HG03469 (cell line): ENCODE results near the gene PKP3.
"Not testable (repeated sequence)": the region's sequence is repeated elsewhere in the genome, so short reads cannot be mapped to it uniquely, and the experiment has no call there.

Experiments
- ATAC-seq: cut with Tn5 transposase; IDR thresholded peaks from one replicate; pipeline ENCODE4 v1.9.1; 2021; ENCODE audit warnings: mild to moderate bottlenecking, moderate library complexity, moderate number of reproducible peaks; ENCODE audit not compliant: unreplicated experiment

Gene PKP3

DNA sequence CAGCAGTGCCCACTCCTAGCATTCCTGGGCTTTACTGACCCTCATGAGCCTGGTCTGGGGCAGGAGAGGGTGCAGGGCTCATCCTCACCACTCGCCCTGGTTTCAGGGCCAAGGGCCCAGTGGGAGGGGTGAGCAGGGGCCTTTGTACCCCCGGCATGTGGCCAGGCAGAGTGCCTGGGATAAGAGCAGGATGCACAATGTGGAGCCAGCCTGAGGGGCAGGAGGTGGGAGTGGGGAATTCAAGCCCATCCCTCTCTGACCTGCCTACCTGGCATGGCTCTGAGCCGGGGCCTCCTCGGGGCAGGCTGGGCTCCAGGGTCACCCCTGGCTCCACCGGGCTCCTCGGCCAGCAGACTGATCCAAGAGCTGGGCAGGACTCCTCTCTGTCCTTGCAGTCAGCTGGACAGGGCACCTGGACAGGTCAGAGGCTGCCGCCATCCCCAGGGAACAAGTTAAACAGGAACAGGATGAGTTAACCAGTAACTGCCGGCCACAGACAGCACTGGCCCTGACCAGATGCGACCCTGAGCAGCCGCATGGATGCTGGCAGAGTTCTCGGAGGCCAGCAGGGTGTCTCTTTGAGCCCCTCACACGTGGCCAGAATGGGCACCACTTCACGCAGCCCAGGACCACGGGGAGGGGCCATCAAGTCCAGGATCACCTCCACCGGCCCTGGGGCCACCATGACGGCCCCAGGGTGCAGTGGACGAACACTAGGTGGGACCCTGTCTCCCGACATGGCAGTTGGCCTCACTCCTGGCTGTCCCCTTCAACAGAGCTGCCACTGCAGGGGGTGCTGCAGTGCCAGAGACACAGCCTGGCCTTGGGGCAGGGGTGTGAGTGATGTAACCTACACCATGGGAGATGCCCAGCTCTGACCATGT, 15.8 kb downstream of the PKP3 start:
- ATAC-seq: no peak

DNA sequence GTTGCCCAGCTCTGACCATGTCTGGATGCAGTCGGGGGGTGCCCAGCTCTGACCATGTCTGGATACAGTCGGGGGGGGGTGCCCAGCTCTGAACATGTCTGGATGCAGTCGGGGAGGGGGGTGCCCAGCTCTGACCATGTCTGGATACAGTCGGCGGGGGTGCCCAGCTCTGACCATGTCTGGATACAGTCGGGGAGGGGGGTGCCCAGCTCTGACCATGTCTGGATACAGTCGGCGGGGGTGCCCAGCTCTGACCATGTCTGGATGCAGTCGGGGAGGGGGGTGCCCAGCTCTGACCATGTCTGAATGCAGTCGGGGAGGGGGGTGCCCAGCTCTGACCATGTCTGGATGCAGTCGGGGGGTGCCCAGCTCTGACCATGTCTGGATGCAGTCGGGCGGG, 16.7 kb downstream of the PKP3 start:
- not testable (repeated sequence) for ATAC-seq

DNA sequence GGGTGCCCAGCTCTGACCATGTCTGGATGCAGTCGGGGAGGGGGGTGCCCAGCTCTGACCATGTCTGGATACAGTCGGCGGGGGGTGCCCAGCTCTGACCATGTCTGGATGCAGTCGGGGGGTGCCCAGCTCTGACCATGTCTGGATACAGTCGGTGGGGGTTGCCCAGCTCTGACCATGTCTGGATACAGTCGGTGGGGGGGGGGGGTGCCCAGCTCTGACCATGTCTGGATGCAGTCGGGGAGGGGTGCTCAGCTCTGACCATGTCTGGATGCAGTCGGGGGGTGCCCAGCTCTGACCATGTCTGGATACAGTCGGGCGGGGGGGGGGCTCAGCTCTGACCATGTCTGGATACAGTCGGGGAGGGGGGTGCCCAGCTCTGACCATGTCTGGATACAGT, 17.5 kb downstream of the PKP3 start:
- ATAC-seq: not testable (repeated sequence)

DNA sequence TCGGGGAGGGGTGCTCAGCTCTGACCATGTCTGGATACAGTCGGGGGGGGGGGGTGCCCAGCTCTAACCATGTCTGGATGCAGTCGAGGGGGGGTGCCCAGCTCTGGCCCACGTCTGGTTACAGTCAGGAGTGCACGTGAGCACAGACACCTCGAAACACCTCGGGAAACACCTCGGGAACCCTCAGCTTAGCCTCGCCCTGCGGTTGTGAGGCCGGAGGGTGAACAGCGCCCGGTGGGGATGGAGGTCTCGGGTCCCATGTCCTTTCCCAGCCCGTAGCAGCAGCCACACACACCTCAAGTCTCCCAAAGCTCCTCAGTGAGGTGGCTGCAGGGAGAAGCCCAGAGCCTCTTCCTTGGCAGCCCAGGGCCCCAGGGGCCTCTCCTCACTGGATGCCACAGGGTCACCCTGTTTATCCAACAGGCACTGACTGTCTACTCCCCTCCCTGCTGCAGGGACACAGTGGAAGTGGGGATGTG, 18.7 kb downstream of the PKP3 start:
- ATAC-seq: no peak

DNA sequence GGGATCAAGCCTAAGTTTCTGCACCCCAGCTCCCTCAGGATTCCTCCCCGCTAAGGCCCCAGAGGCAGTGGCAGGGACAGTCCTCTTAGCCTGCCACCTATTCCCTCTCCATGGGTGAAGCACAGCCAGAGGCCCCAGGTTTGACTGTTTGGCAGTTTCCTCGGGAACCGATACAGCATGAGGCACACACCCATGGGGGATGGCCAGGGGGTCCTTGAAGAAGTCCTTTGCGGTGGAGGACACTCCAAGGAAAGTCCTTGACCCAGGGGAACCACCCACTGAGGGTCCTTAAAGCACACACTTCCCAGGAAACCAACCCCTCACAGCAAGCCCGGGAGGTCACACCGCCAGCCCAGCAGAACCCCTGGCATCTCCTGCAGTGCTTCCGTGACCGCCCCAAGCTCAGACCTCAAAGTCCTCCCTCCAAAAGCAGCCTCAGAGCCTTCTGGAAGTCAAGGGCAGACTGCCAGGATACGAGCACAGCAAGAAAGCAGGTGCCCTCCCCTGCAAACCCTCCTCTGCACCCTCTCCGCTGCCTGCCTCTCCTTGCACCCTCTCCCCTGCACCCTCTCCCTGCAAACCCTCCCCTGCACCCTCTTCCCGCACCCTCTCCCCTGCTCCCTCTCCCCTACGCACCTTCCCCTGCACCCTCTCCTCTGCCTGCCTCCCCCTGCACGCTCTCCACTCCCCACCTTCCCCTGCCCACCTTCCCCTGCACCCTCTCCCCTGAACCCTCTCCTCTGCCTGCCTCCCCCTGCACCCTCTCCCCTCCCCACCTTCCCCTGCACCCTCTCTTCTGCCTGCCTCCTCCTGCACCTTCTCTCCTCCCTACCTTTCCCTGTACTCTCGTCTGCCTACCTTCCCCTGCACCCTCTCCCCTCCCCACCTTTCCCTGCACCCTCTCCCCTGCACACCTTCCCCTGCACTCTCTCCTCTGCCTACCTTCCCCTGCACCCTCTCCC, 19.4 kb downstream of the PKP3 start:
- no peak for ATAC-seq

DNA sequence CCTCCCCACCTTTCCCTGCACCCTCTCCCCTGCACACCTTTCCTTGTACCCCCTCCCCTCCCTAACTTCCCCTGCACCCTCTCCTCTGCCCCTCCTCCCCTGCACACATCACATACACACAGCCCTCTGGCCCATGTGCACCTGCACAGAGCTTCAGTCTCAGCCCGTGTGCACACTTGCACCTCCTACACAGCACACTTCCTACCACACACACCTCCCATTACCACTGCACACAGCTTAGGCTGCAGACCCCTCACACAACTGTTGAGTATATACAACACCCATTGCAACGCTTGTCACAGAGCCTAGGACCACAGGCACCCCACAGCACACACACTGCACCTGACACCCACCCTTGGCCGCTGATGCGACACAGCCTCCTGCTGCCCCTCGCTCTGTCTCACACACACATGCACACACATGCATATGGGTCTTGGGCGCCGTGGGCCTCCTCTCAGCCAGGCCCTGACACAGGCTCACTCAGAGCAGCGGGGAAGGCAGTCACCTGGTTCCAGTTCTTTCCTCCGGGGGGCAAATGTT, 20.4 kb downstream of the PKP3 start:
- no peak for ATAC-seq

DNA sequence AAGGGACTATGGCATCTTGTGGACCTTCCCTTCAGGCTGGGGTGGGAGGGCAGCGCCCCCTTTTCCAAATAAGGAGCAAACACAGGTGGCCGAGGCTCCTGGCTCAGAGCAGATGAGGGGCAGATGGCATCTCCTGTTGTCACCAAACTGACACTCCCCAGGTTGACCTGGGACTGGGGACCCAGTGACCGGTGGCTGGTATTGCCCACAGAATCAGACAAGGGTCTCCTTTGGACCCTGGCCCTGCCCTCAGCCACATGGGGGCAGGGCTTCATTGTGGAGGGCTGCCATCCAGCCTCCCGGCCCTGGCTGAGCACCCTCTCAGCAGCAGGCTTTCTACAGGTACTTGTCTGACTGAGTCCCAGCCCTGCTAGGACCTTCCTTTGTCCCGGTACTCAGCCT, 21.6 kb downstream of the PKP3 start:
- ATAC-seq: no peak

DNA sequence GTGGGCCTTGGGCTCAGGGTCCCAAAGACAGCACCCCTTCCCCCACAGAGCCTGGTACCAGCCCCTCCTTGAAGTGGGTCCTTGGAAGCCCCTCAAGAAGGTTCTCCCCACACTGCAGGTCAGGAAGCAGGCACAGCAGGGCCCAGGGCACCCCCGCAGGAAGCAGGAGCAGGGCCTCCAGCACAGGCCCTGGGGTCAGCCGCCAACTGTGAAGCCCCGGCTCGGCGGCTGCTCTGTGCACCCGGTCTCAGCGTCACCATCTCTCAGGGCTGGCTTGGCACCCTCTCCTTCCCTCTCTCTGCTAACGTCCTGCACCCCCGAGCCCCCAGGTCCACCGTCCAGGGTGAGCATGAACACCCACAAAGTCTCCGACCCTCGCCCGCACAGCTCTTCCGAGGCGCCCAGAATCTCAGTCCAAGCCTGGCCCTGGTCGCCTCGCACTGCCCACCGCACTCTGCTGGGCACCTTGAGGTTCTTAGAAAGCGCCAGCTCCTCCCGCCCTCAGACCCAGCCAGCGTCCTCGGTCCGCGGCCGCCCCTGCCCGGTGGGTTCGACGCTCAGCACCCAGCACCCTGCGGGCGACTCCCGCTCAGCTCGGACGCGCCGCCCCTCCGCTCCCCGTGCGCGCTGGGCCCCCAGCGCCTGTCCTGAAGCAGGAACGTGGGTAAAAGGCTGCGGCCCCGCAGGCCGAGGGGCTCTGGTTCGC, 22.2 kb downstream of the PKP3 start:
- no peak for ATAC-seq

DNA sequence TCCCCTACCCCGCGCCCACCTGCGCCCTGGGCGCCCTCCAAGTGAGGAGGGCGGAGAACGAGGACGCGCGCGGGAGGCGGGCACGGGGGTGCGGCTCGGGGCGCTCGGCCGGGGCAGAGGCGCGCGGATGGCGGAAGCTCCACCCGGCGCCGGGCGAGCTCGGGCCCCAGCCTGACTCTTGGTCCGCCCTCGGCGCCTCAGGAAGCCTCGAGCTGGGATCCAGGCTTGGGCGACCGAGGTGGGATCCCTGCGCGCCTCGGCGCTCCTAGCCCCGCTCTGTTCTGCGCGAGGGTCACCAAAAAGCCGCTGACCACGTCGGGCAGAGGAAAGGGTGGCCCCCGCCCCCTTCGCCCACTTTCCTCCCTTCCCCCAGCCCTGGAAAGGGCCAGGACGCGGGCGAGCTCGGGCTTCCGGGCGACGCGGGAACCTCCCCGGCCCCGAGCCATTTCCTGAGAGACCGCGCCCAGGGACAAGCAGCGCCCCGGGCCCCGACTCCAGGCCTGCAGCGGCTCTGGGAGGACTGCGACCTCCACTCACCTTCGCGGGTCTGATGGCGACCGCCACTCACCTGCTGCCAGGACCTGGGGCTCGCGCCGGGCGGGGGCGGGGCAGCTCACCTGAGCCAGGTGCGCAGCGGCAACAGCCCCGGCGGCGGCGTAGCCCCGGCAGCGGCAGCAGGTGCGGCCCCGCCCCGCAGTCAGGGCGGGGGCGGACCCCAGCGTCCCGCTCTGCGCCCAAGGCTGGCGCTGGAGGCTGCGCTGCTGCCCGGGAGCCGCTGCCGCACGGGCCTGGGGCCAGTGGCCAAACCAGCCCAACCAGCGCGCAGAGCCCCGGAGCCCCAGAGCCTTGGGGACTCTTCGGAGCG, 23.0 kb downstream of the PKP3 start:
- ATAC-seq: no peak

DNA sequence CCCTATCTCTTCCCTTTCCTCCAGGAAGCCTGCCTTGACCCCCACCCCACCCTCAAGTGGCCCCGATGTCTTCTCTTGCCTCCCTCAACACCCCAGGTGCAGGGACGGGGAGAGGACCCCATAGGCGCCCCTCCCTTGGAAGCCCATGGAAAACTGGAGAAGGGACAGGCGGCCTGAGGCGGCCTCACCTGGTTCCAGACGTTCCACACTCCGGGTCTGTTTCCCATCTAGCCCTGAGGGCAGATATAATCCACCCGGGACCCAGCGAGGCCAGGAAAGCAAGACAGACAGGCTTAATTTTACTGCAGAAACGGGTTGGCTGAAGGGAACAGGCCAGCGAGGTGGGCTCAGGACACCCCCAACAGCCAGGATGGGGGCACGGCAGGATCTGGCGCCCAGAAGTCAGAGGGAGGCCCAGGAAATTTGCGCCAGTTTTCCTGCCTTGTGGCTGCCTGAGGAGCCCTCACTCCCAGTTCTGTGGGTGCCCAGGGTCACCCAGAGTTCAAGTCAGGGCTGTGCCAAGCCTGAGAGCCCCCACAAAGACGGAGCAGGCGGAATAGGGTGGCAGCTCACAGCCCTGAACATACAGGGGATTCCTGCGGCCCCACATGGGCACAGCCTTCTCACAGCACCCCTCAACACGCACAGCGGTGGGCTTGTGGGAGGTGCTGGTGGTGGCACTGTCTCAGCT, 23.8 kb downstream of the PKP3 start:
- no peak for ATAC-seq

DNA sequence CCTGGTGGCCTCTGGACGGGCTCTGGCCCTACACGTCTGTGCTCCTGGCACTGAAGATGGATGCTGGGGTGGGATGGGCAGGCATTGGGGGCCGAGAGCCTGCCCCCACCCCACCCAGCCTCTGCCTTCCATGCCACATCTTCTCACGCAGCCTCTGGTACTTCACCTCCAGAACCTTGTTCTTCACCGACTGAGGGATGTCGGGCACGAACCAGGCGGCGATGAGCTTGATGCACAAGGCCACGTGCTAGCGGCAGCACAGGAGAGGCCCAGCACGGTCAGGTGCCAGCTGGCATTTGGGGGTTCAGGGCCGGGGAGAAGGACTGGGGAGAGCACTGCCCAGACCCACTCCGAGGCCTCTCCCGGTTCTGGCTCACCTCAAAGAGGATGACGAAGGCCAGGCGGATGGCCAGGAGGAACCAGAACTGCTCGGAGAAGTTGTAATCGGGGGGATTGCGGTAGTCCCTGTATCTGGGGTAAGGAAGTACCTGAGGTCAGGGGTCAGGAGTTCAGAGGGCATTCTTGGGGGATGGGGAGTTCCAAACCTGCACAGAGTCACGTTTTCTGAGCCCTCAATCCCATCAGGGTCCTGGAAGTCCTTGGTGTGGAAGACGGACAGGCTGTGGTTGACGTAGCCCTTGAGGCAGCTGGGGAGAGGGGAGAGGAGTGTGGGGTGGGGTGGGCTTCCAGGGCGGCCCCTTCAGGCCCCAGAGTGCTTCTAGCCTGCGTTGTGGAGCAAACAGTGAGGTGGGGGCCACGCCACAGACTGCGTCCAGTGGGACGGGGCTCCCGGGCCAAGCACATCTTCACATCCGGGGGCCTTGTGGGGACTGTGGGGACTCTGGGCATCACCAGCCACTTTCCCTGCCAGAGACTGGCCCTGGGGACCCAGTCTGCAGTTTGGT, 24.6 kb downstream of the PKP3 start:
- no peak for ATAC-seq

DNA sequence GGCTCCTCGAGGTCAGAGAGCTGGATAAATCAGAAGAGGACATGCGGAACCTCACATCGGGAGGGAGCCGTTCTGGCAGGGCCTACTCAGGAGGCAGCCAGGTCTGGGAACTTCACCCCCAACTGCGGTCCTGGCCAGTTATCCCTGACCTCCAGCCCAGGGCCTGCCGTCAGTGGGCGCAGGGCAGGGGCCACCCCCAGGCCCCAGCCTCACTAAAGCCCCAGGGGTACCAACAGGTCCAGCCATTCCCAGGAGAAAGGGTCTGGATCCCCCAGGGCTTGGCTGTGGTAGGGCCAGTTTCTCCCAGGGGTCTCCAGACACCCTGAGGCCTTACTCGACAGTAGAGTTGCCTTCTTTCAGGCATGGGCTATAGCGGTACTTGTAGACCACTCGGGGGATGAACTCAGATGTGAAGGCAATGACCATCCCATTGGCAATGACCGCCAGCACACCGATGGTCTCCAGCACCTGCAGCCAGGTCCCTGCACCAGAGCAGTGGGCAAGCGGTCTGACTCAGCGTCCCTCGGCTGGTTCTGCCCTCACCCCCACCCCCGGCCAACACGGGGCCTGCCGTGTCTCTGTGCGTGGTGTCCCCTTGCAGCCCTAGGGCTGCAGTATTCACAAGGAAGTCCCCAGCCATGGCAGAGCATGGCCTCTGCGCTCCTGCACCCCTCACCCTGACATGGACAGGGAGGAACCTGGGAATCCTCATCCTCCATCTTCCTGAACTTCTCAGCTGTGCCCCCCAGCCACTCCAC, 25.4 kb downstream of the PKP3 start:
- no peak for ATAC-seq

DNA sequence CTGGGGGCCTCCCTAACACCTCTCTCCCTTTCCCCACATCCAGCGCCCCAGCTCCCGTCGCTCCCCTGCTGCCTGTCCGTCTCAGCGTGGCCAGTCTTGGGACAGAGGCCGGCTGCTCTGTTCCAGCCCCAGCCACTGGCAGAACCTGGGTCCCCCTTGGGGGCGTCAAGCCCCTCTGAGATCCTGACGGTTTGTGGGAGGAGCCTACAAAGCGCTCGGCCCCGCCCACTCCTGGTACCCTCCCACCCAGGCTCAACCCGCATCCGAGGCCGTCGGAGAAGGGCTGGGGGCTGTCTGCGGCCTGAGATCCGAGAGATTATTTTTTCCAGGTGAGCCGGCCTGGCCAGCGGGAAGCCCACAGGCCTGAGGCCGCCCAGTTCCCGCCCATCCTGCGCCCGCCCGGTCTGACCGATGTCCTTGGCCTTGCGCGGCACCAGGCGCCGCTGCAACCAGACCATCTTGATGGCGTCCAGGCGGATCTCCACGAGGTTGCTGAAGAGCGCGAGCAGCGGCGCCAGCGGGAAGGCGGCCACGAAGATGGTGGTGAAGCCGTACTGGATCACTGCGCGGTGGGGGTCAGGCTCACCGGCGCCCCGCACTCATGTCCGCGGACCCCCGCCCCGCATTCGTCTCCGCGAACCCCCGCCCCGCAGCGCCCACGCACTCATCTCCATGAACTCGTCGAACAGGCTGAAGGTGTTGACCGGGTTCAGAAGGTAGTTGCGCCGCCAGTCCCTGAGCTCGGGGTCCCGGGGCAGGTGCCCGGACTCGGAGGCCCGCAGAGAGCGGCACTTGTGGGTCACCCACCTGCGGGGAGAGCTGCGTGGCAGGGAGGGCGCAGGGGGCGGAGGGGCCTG, 26.3 kb downstream of the PKP3 start:
- no peak for ATAC-seq

DNA sequence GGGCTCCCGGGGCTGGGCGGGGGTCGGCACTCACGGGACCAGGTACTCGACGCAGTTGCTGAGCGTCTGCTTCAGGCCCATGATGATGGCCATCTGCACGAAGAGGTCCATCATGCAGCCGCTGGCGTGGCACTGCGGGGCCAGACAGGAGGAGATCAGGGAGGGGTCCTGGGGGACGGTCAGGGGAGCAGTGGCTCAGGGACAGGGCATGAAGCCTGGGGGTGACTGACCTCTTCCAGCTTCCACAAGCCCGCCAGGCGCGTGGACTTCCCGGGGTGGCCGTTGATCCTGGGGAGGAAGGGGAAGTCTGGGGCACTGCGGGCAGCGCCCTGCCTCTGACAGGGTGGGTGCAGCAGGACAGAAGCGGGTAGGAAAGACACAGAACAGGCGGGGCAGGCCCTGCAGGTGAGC, 26.9 kb downstream of the PKP3 start:
- ATAC-seq: no peak

DNA sequence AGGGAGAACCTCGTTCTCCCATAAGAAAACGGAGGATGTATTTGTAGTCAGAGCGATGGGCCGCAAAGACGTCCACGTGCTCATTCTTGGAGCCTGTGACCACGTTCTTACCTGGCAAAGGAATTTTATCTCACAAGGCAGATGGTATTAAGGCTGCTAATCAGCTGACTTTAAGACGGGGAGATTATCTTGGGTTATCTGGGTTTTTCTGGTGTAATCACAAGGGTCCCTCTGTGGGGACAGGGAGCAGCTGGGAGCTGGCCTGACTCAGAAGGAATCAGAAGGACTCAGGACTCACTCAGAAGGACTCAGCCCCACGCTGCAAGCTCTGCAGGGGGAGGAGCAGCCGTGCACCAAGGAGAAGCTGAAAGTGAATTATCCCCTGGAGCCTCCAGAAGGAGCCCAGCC, 28.2 kb downstream of the PKP3 start:
- no peak for ATAC-seq

DNA sequence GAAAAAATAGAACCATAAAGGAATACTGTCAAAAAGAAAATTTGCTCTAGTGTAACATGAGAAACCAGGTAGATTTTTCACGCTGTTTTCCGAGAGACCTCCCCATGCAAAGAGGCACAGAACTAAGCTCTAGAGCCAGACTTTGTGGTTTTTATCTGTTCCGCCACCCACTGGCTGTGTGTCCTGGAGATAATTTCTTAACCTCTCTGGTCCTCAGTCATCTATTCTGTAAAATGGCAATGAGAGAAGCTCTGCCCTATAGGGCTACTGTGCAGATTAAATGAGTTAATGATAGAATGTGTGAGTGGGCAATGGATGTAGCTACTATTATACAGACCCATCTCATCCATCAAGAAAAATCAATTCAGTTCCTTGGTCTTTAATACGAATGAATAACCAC, 30.2 kb downstream of the PKP3 start:
- ATAC-seq: no peak
